B cell (primary cell): ENCODE data around the gene PISD. TPM values are rescaled to one million over a fixed set of nuclear protein-coding genes. Genes with fewer than 3 reads are reported as not detected.
A peak's percentile ranks its signal among the peaks of the same experiment; 100 is the strongest.

Experiments used
- ATAC-seq: fragments of 200-7000 bp; cut with Tn5 transposase; one replicate; pipeline ENCODE4 v1.10.0; 2021; ENCODE audit warnings: low read depth, mild to moderate bottlenecking, moderate number of reproducible peaks, moderate library complexity
- CTCF ChIA-PET: fragments of 350-600 bp; sonication (Branson Sonifier 250); formaldehyde crosslinking; loops from one replicate; lab custom pipeline; 2021; ENCODE audit warnings: antibody characterized with exemption, inconsistent platforms; lab: Charles Lee
- POLR2A ChIA-PET: fragments of 350-600 bp; sonication (Branson Sonifier 250); formaldehyde crosslinking; loops from one replicate; lab custom pipeline; 2021; ENCODE audit warnings: antibody characterized with exemption; lab: Charles Lee
- DNase-seq: peaks from one replicate; pipeline ENCODE4 v3.0.0; 2013
- H2AFZ ChIP-seq: 2 replicates; pipeline ENCODE4 v1.6.1; 2012; ENCODE audit warnings: mild to moderate bottlenecking, low read depth, low read length; ENCODE audit not compliant: insufficient read depth, poor library complexity, severe bottlenecking
- H3K27ac ChIP-seq, 2 donors: 1 replicate in 1 of 2; 2 replicates in 1 of 2; pipeline ENCODE4 v1.5.1; 2012 to 2013; ENCODE audit warnings: low read length in 2 of 2, mild to moderate bottlenecking in 2 of 2, moderate library complexity in 1 of 2
- H3K27me3 ChIP-seq, 4 experiments: fragments of 200-600 bp in 1 of 4; sonication (generic) in 1 of 4; replicated peaks in 1 of 4; 1 replicate in 2 of 4; 2 replicates in 2 of 4; pipeline versions ENCODE4 v1.6.1 to v1.7.0; 2013 to 2016; ENCODE audit warnings: low read length in 3 of 4, mild to moderate bottlenecking in 2 of 4, mixed read lengths in 1 of 4, moderate library complexity in 1 of 4; ENCODE audit not compliant: insufficient read depth in 4 of 4, control insufficient read depth in 3 of 4; ENCODE audit errors: control extremely low read depth in 1 of 4
- H3K36me3 ChIP-seq, 2 experiments: replicated peaks in 1 of 2; 1 replicate in 1 of 2; 2 replicates in 1 of 2; pipeline versions ENCODE4 v1.6.1 to v1.7.1; 2013; ENCODE audit warnings: low read length in 1 of 2; ENCODE audit not compliant: insufficient read depth in 2 of 2, control insufficient read depth in 1 of 2; ENCODE audit errors: control extremely low read depth in 1 of 2, extremely low read depth in 1 of 2
- H3K4me1 ChIP-seq, 2 donors: fragments of 200-600 bp in 1 of 2; sonication (generic) in 1 of 2; 1 replicate in 1 of 2; 2 replicates in 1 of 2; pipeline versions ENCODE4 v1.5.1 to v1.6.1; 2013 to 2017; ENCODE audit warnings: low read length in 2 of 2; ENCODE audit not compliant: control insufficient read depth in 2 of 2, insufficient read depth in 2 of 2
- H3K4me2 ChIP-seq: replicated peaks from 2 replicates; pipeline ENCODE3; 2012; ENCODE audit warnings: mild to moderate bottlenecking, low read depth, low read length; ENCODE audit not compliant: poor library complexity, severe bottlenecking
- H3K4me3 ChIP-seq, 5 experiments: fragments of 200-600 bp in 1 of 5; sonication (generic) in 1 of 5; 1 replicate in 3 of 5; 2 replicates in 2 of 5; pipeline versions ENCODE4 v1.5.1 to v1.7.0; 2011 to 2016; ENCODE audit warnings: low read length in 4 of 5, mild to moderate bottlenecking in 4 of 5, low read depth in 2 of 5, control low read depth in 1 of 5, moderate library complexity in 1 of 5; ENCODE audit not compliant: insufficient read depth in 1 of 5; ENCODE audit errors: control extremely low read depth in 1 of 5, extremely low read depth in 1 of 5
- H3K79me2 ChIP-seq: fragments of 200-600 bp; sonication (generic); one replicate; pipeline ENCODE4 v1.6.0; 2016; ENCODE audit warnings: low read length; ENCODE audit not compliant: control insufficient read depth, insufficient read depth
- H3K9ac ChIP-seq: fragments of 200-600 bp; sonication (generic); 2 replicates; pipeline ENCODE4 v1.6.1; 2017; ENCODE audit warnings: mild to moderate bottlenecking, low read length, moderate library complexity
- H3K9me3 ChIP-seq, 3 donors: one replicate each; pipeline versions ENCODE4 v1.6.1 to v1.7.1; 2013; ENCODE audit warnings: low read length in 2 of 3; ENCODE audit not compliant: control insufficient read depth in 2 of 3, insufficient read depth in 1 of 3; ENCODE audit errors: control extremely low read depth in 1 of 3
- H4K20me1 ChIP-seq: 2 replicates; pipeline ENCODE4 v1.6.0; 2012; ENCODE audit warnings: mild to moderate bottlenecking, low read length; ENCODE audit not compliant: insufficient read depth, control insufficient read depth, poor library complexity, severe bottlenecking
- H3K27ac Mint-ChIP-seq: one replicate; pipeline ENCODE4 v1.8.0; 2021; ENCODE audit warnings: mixed read lengths
- H3K27me3 Mint-ChIP-seq: one replicate; pipeline ENCODE4 v1.8.0; 2021; ENCODE audit warnings: mixed read lengths
- H3K4me1 Mint-ChIP-seq: one replicate; pipeline ENCODE4 v1.8.0; 2021; ENCODE audit warnings: mixed read lengths
- H3K4me3 Mint-ChIP-seq: one replicate; pipeline ENCODE4 v1.8.0; 2021; ENCODE audit warnings: mixed read lengths
- H3K9me3 Mint-ChIP-seq: one replicate; pipeline ENCODE4 v1.8.0; 2022; ENCODE audit warnings: mixed read lengths; ENCODE audit not compliant: insufficient read depth
- EZH2 ChIP-seq: IDR thresholded peaks from 2 replicates; pipeline ENCODE4 v1.6.1; 2012; ENCODE audit warnings: borderline replicate concordance, low read depth, mild to moderate bottlenecking, moderate library complexity, low read length; ENCODE audit not compliant: insufficient read depth, poor library complexity, severe bottlenecking
- WGBS: methylation state at CpG from one replicate; pipeline ENCODE4 v1.1.5; 2013; ENCODE audit warnings: missing lambda C conversion rate; ENCODE audit not compliant: insufficient coverage; 5-methylcytosine and 5-hydroxymethylcytosine counted together
- intact Hi-C: fragments of 100-400 bp; cut with micrococcal nuclease; formaldehyde crosslinking; loops from one replicate; pipeline ENCODE4 v1.10.0; 2022
- polyA plus RNA-seq: library from polyadenylated mRNA; depleted of rRNA; stranded (reverse); fragments of >200 nt; gene quantifications from 2 replicates; pipeline ENCODE4 v1.2.3, GENCODE V29; 2012
- total RNA-seq, 2 donors: library from RNA; stranded (reverse); fragments of 120-200 nt in 1 of 2; gene quantifications; 1 replicate in 1 of 2; 2 replicates in 1 of 2; pipeline versions ENCODE4 v1.2.3 to v1.2.4, GENCODE V29; 2013 to 2022
- TF ChIP-seq, protein P1 (sequence below): fragments of 200-600 bp; IDR thresholded peaks from one replicate; pipeline ENCODE4 v1.8.0; 2022; ENCODE audit warnings: antibody characterized with exemption, mild to moderate bottlenecking

The PISD gene
- total and polyA plus RNA-seq, 2 donors (not counting 1 experiment from before 2014, with no cell fraction given) = 35.6 to 52.5 TPM

DNA sequence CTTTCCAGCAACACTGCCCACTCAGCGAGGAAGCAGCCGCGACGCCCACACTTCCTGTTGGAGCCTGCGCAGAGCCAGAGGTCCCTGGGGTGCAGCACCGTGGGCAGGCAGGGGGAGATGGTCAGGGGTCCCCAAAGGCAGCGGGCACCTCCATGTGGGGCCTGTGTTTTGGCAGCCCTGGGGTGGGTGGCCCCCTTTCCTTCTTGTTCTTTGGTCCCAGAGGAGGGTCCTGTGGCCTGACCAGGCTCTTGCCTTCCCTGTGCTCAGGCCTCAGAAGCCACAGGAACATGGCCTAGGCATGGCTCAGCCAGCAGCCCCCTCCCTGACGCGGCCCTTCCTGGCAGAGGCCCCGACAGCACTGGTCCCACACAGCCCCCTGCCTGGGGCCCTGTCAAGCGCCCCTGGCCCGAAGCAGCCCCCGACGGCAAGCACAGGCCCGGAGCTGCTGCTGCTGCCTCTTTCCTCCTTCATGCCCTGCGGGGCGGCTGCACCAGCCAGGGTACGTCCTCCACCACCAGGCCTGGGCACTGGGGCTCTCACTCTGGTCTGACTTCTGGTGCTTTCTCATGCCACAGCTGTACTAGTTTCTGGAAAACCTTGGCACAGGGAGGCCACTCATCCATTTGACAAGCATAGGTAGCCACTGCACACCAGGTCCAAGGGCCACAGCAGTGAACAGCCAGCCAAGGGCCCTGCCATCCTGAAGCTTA lies 47.1 kb downstream of the PISD start:
- no peaks in the 10 kb centered on the region for H3K27me3 Mint-ChIP-seq
- DNase-seq = no peak
- ChIA-PET CTCF (no interaction called here), POLR2A (no interaction called here)
- Histone ChIP-seq H3K9ac (no peak overlapping the region), H3K79me2 (no peaks in the 10 kb centered on the region), H3K4me1 (peaks cover 17 to 29% of the 10 kb centered on the region in 2 donors), H3K36me3 (peaks cover 0 to 45% of the 10 kb centered on the region in 2 experiments), H3K9me3 (no peaks in the 10 kb centered on the region), H2AFZ (no peak overlapping the region), H4K20me1 (no peaks in the 10 kb centered on the region), H3K27ac (no peak overlapping the region), H3K4me3 (no peak overlapping the region), H3K27me3 (no peaks in the 10 kb centered on the region), H3K4me2 (no peak overlapping the region)
- H3K27ac Mint-ChIP-seq = peak overlapping the region; percentile 57
- H3K9me3 Mint-ChIP-seq = no peaks in the 10 kb centered on the region
- TF ChIP-seq, protein P1, sequence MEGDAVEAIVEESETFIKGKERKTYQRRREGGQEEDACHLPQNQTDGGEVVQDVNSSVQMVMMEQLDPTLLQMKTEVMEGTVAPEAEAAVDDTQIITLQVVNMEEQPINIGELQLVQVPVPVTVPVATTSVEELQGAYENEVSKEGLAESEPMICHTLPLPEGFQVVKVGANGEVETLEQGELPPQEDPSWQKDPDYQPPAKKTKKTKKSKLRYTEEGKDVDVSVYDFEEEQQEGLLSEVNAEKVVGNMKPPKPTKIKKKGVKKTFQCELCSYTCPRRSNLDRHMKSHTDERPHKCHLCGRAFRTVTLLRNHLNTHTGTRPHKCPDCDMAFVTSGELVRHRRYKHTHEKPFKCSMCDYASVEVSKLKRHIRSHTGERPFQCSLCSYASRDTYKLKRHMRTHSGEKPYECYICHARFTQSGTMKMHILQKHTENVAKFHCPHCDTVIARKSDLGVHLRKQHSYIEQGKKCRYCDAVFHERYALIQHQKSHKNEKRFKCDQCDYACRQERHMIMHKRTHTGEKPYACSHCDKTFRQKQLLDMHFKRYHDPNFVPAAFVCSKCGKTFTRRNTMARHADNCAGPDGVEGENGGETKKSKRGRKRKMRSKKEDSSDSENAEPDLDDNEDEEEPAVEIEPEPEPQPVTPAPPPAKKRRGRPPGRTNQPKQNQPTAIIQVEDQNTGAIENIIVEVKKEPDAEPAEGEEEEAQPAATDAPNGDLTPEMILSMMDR = no peak
- TF ChIP-seq EZH2 = no peak
- H3K4me3 Mint-ChIP-seq = no peak overlapping the region
- peaks cover 32% of the 10 kb centered on the region for H3K4me1 Mint-ChIP-seq
- WGBS = 65% methylated on average over 18 of the region's 18 CpGs
- no peak for ATAC-seq
- intact Hi-C loops = no loop called here

DNA sequence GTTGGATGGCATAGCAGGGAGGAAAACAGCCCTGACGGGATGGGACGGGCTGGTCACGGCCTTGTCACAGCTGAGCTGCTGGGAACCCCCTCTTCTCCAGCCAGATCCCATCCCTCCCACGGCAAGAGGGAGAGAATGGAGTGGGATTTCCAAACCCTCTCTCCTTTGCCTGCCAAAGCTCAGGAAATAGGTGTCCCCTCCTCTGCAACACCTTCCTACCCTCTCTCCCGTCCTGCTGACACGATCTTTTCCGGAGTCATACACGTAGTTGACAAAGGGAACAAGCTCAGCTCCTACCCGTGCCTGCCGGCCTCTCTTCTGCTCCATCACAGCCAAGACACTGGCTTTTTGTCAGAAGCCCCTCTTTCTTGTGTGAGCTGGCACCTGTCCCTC lies 48.1 kb downstream of the PISD start:
- no peak for ATAC-seq
- no peak for DNase-seq
- no peak overlapping the region for H3K4me2 ChIP-seq
- Mint-ChIP-seq H3K27me3 (no peaks in the 10 kb centered on the region), H3K27ac (peak overlapping the region; percentile 53), H3K4me1 (peaks cover 32% of the 10 kb centered on the region), H3K4me3 (no peak overlapping the region), H3K9me3 (no peaks in the 10 kb centered on the region)
- H3K9ac ChIP-seq = no peak overlapping the region
- no peaks in the 10 kb centered on the region for H3K9me3 ChIP-seq
- WGBS = 97% methylated on average over 6 of the region's 10 CpGs
- H4K20me1 ChIP-seq = no peaks in the 10 kb centered on the region
- H3K36me3 ChIP-seq = peaks cover 0 to 35% of the 10 kb centered on the region in 2 experiments
- H3K27me3 ChIP-seq = no peaks in the 10 kb centered on the region
- H3K4me1 ChIP-seq = peaks cover 17 to 29% of the 10 kb centered on the region in 2 donors
- no peaks in the 10 kb centered on the region for H3K79me2 ChIP-seq
- no peak overlapping the region for H3K4me3 ChIP-seq
- no peak overlapping the region for H3K27ac ChIP-seq
- ChIA-PET CTCF (no interaction called here), POLR2A (no interaction called here)
- H2AFZ ChIP-seq = no peak overlapping the region
- intact Hi-C loops = no loop called here
- TF ChIP-seq, protein P1 = no peak
- TF ChIP-seq EZH2 = no peak
